SK-N-MC (cell line): Measurements from ENCODE around the gene EXTL1.

Source experiments
- EZH2 ChIP-seq: fragments of 200-600 bp; sonication (generic); IDR thresholded peaks from one replicate; pipeline ENCODE4 v1.6.1; 2017; ENCODE audit warnings: antibody characterized with exemption
- FOXP2 ChIP-seq: optimal IDR thresholded peaks from 2 replicates; pipeline ENCODE3; 2011; ENCODE audit warnings: mild to moderate bottlenecking, moderate library complexity; ENCODE audit not compliant: insufficient read depth; ENCODE audit errors: extremely low read length, control extremely low read depth
- POLR2AphosphoS5 ChIP-seq: IDR thresholded peaks from 2 replicates; pipeline ENCODE4 v1.6.1; 2012; ENCODE audit warnings: mild to moderate bottlenecking, low read depth, low read length, borderline replicate concordance

GRCh38 chr1:25979210-25979609, 42.4 kb upstream of the EXTL1 start:
- no peak for TF ChIP-seq EZH2
- no peak for TF ChIP-seq POLR2AphosphoS5
- TF ChIP-seq FOXP2: no peak
